ENCODE data around the gene ORMDL1.

ORMDL1 gene

GRCh38 chr2:189783927-189784867 is at the start of gene ORMDL1, which contains the start of gene PMS1:
Gene ORMDL1, minus strand, starts transcription at chr2:189784339. Its CDS starts 1,744 bp downstream, at chr2:189782595.
Gene PMS1, plus strand, starts transcription at chr2:189784450. Its CDS starts 7,360 bp downstream, at chr2:189791810.
- peak; percentile 90 to 92 for DNase-seq

GRCh38 chr2:189830510-189830909 is 46.4 kb upstream of the ORMDL1 start:
- no peak for DNase-seq

- no peak for DNase-seq
These were observed 45.1 kb upstream of the ORMDL1 start for GRCh38 chr2:189829102-189829833.

- DNase-seq, result no peak
These were observed 41.9 kb upstream of the ORMDL1 start for GRCh38 chr2:189826039-189826438.

- DNase-seq, result no peak
These were observed 40.7 kb upstream of the ORMDL1 start for GRCh38 chr2:189824694-189825396.

- no peak for DNase-seq
These were observed 38.0 kb upstream of the ORMDL1 start for GRCh38 chr2:189821953-189822748.

- no peak for DNase-seq
These were observed 35.2 kb upstream of the ORMDL1 start for GRCh38 chr2:189819297-189819704.

- no peak for DNase-seq
These were observed 34.3 kb upstream of the ORMDL1 start for GRCh38 chr2:189818249-189819038.

GRCh38 chr2:189803431-189803830 is 19.3 kb upstream of the ORMDL1 start:
- DNase-seq, result no peak

GRCh38 chr2:189802396-189802912 is 18.3 kb upstream of the ORMDL1 start:
- DNase-seq, result no peak

- DNase-seq, result no peak
These were observed 15.4 kb upstream of the ORMDL1 start for GRCh38 chr2:189799531-189799930.

GRCh38 chr2:189799030-189799331 is 14.8 kb upstream of the ORMDL1 start:
- DNase-seq, result no peak

GRCh38 chr2:189798312-189799029 is 14.3 kb upstream of the ORMDL1 start:
- DNase-seq, result no peak

- no peak for DNase-seq
These were observed 13.8 kb upstream of the ORMDL1 start for GRCh38 chr2:189797902-189798301.

- no peak for DNase-seq
These were observed 10.2 kb upstream of the ORMDL1 start for GRCh38 chr2:189794310-189794709.

- no peak for DNase-seq
These were observed 7.4 kb upstream of the ORMDL1 start for GRCh38 chr2:189791338-189792042.

- DNase-seq, result no peak
These were observed 650 bp downstream of the ORMDL1 start for GRCh38 chr2:189783451-189783926.

- DNase-seq, result no peak
These were observed 1.9 kb downstream of the ORMDL1 start for GRCh38 chr2:189782221-189782671.

- no peak for DNase-seq
These were observed 11.9 kb downstream of the ORMDL1 start for GRCh38 chr2:189772212-189772611.
